Measurements from ENCODE around the gene CD300LG. TPM values are rescaled to one million over a fixed set of nuclear protein-coding genes. Genes with fewer than 3 reads are reported as not detected.

The CD300LG gene
- total RNA-seq, 1 donor from 2014 or later = not detected

GRCh38 chr17:43873091-43873490, 26.1 kb downstream of the CD300LG start:
- Mint-ChIP-seq H3K9me3 (ENCODE audit: unreplicated experiment) (no peaks in the 10 kb centered on the region), H3K36me3 (ENCODE audit: unreplicated experiment) (no peaks in the 10 kb centered on the region)

DNA sequence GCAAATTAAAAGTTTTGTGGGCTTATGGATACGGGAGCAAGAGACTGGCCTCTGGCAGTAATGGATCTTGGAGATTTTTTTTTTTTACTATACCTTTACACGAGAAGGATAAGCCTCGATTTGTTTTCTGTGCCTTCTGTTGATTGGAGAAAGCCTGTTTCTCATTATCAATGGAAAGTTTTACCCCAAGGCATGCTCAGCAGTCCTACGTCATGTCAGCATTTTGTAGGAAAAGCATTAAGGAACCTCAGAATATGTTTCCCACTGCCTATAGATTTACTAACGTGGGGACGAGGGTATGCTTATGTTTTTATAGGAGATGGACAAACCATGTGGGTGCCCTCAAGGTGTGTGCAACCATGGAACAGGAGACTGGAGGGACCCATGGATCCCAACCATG, 26.8 kb downstream of the CD300LG start:
- Mint-ChIP-seq H3K4me1 (ENCODE audit: unreplicated experiment) (peaks cover 2% of the 10 kb centered on the region), H3K27ac (ENCODE audit: unreplicated experiment) (no peak overlapping the region), H3K27me3 (ENCODE audit: unreplicated experiment) (peaks cover 42% of the 10 kb centered on the region), H3K4me3 (ENCODE audit: unreplicated experiment) (no peak overlapping the region), H3K36me3 (ENCODE audit: unreplicated experiment) (no peaks in the 10 kb centered on the region), H3K9me3 (ENCODE audit: unreplicated experiment) (no peaks in the 10 kb centered on the region)
- TF ChIP-seq CTCF (IDR thresholded peaks at IDR 0.05) = no peak
- no peak for DNase-seq (ENCODE audit: extremely low spot score, unreplicated experiment)

More at GRCh38 chr17:43873091-43873490, 26.1 kb downstream of the CD300LG start:
- Mint-ChIP-seq H3K27ac (ENCODE audit: unreplicated experiment) (no peak overlapping the region), H3K4me1 (ENCODE audit: unreplicated experiment) (no peaks in the 10 kb centered on the region), H3K4me3 (ENCODE audit: unreplicated experiment) (no peak overlapping the region), H3K27me3 (ENCODE audit: unreplicated experiment) (peaks cover 50% of the 10 kb centered on the region)
- no peak for DNase-seq (ENCODE audit: extremely low spot score, unreplicated experiment)
- no peak for TF ChIP-seq CTCF (IDR thresholded peaks at IDR 0.05)

- Mint-ChIP-seq H3K4me1 (ENCODE audit: unreplicated experiment) (peaks cover 4% of the 10 kb centered on the region), H3K27me3 (ENCODE audit: unreplicated experiment) (peaks cover 42% of the 10 kb centered on the region), H3K36me3 (ENCODE audit: unreplicated experiment) (no peaks in the 10 kb centered on the region), H3K9me3 (ENCODE audit: unreplicated experiment) (no peaks in the 10 kb centered on the region), H3K27ac (ENCODE audit: unreplicated experiment) (no peak overlapping the region), H3K4me3 (ENCODE audit: unreplicated experiment) (no peak overlapping the region)
- no peak for TF ChIP-seq CTCF (IDR thresholded peaks at IDR 0.05)
- no peak for DNase-seq (ENCODE audit: extremely low spot score, unreplicated experiment)
Observed at GRCh38 chr17:43874293-43874692, 27.3 kb downstream of the CD300LG start.

DNA sequence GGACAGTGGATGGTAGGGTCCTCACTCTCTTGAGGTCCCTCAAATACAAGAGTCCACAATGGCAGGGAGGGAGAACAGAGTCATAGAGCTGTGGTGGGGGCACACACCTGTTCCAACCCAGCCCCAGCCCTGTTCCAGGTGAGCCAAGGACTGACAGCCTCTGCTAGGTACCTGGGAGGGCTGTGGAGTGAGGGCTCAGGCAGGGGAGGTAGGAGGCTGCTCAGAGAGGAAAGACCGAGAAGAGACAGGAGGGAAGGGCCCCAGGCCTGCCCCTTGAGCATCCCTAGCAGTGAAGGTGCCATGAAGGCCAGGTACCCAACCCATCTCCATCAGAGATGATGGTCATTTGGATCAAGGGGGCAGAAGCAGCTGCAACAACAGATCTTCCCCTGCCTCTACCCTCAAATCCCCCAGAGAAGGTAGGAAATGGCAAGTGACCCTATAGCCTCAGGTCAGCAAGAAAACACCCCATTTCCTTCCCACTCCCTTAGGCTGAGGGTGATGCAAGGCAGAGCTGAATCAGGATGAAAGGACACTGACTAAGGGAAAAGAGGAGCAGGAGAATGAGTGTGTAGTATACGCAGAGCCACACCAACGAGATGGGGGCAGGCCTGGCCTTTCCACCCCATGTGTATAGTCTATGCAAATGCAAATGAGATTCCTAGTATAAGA, 28.6 kb downstream of the CD300LG start:
- Mint-ChIP-seq H3K27me3 (ENCODE audit: unreplicated experiment) (peaks cover 34% of the 10 kb centered on the region), H3K36me3 (ENCODE audit: unreplicated experiment) (no peaks in the 10 kb centered on the region), H3K4me1 (ENCODE audit: unreplicated experiment) (peaks cover 4% of the 10 kb centered on the region)

DNA sequence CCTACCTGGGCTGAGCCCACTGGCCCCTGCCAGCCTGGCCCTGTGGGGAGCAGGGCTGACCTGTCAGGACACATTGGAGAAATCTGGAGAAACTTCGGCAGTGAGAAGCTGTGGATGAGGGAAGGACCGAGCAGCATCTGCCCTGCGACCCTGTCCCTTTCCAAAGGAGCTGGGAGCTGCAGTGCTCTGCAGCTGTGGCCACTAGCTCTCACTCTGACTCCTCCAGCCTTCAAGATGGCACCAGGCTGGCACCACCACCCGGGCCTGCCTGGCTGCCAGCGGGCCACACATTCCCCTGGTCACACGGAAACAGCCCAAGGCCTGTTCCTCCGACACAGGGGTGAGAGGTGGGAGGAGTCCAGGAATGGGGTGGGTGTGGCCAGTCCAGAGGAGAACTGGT, 30.1 kb downstream of the CD300LG start:
- no peak for TF ChIP-seq CTCF (IDR thresholded peaks at IDR 0.05)
- Mint-ChIP-seq H3K9me3 (ENCODE audit: unreplicated experiment) (no peaks in the 10 kb centered on the region), H3K4me1 (ENCODE audit: unreplicated experiment) (peaks cover 4% of the 10 kb centered on the region), H3K36me3 (ENCODE audit: unreplicated experiment) (no peaks in the 10 kb centered on the region), H3K4me3 (ENCODE audit: unreplicated experiment) (no peak overlapping the region), H3K27ac (ENCODE audit: unreplicated experiment) (no peak overlapping the region), H3K27me3 (ENCODE audit: unreplicated experiment) (peaks cover 31% of the 10 kb centered on the region)
- DNase-seq (ENCODE audit: extremely low spot score, unreplicated experiment) = no peak

More for the DNA sequence above, 28.6 kb downstream of the CD300LG start:
- no peak for DNase-seq (ENCODE audit: extremely low spot score, unreplicated experiment)
- no peak overlapping the region for H3K4me3 Mint-ChIP-seq (ENCODE audit: unreplicated experiment)
- H3K27ac Mint-ChIP-seq (ENCODE audit: unreplicated experiment) = no peak overlapping the region
- H3K9me3 Mint-ChIP-seq (ENCODE audit: unreplicated experiment) = no peaks in the 10 kb centered on the region
- TF ChIP-seq CTCF (IDR thresholded peaks at IDR 0.05) = no peak
